Muscle layer of duodenum (tissue), 2 donors: Measurements from ENCODE around the gene LRP5.
A peak's percentile ranks its signal among the peaks of the same experiment; 100 is the strongest.

Experiments
- H3K27ac ChIP-seq: one replicate; pipeline ENCODE4 v1.7.0; 2013; ENCODE audit warnings: mild to moderate bottlenecking, low read length
- H3K27me3 ChIP-seq: one replicate; pipeline ENCODE4 v1.7.0; 2013; ENCODE audit warnings: low read depth, mild to moderate bottlenecking, control low read depth, low read length
- H3K36me3 ChIP-seq, 2 donors: one replicate each; pipeline ENCODE4 v1.7.0; 2013; ENCODE audit warnings: low read length in 2 of 2, control low read depth in 1 of 2, mild to moderate bottlenecking in 1 of 2; ENCODE audit not compliant: insufficient read depth in 2 of 2, control insufficient read depth in 1 of 2
- H3K4me1 ChIP-seq, 2 donors: one replicate each; pipeline ENCODE4 v1.7.0; 2013; ENCODE audit warnings: low read length in 2 of 2, mild to moderate bottlenecking in 2 of 2, control low read depth in 1 of 2, moderate library complexity in 1 of 2; ENCODE audit not compliant: insufficient read depth in 2 of 2, control insufficient read depth in 1 of 2
- H3K4me3 ChIP-seq, 2 donors: one replicate each; pipeline ENCODE4 v1.7.0; 2013; ENCODE audit warnings: low read length in 2 of 2, low read depth in 1 of 2, mild to moderate bottlenecking in 1 of 2
- H3K9me3 ChIP-seq, 2 donors: one replicate each; pipeline ENCODE4 v1.7.0; 2013; ENCODE audit warnings: low read length in 2 of 2, control low read depth in 1 of 2, mild to moderate bottlenecking in 1 of 2; ENCODE audit not compliant: control insufficient read depth in 1 of 2
- donor health status: healthy.

Gene LRP5

GRCh38 chr11:68354148-68354872, 41.9 kb downstream of the LRP5 start:
- H3K27me3 ChIP-seq = no peaks in the 10 kb centered on the region
- peak overlapping the region; percentile 82 for H3K27ac ChIP-seq
- H3K4me1 ChIP-seq = peaks cover 12 to 44% of the 10 kb centered on the region in 2 donors
- H3K9me3 ChIP-seq = no peaks in the 10 kb centered on the region
- peak overlapping the region in 1 of 2 donors; percentile 16 for H3K4me3 ChIP-seq
- peaks cover 0 to 9% of the 10 kb centered on the region in 2 donors for H3K36me3 ChIP-seq

GRCh38 chr11:68355471-68355870, 43.1 kb downstream of the LRP5 start:
- peaks cover 12 to 39% of the 10 kb centered on the region in 2 donors for H3K4me1 ChIP-seq
- no peaks in the 10 kb centered on the region for H3K9me3 ChIP-seq
- H3K27me3 ChIP-seq = no peaks in the 10 kb centered on the region
- no peak overlapping the region for H3K4me3 ChIP-seq
- peak overlapping the region; percentile 82 for H3K27ac ChIP-seq
- H3K36me3 ChIP-seq = peaks cover 0 to 10% of the 10 kb centered on the region in 2 donors

GRCh38 chr11:68357568-68357967, 45.2 kb downstream of the LRP5 start:
- H3K9me3 ChIP-seq = no peaks in the 10 kb centered on the region
- H3K36me3 ChIP-seq = peaks cover 0 to 10% of the 10 kb centered on the region in 2 donors
- no peak overlapping the region for H3K4me3 ChIP-seq
- H3K4me1 ChIP-seq = peaks cover 12 to 21% of the 10 kb centered on the region in 2 donors
- no peak overlapping the region for H3K27ac ChIP-seq
- H3K27me3 ChIP-seq = no peaks in the 10 kb centered on the region

- H3K36me3 ChIP-seq = peaks cover 0 to 10% of the 10 kb centered on the region in 2 donors
These were observed 46.0 kb downstream of the LRP5 start for GRCh38 chr11:68358416-68358815.

GRCh38 chr11:68361702-68362101, 49.3 kb downstream of the LRP5 start:
- Histone ChIP-seq H3K9me3 (no peaks in the 10 kb centered on the region), H3K27ac (no peak overlapping the region), H3K27me3 (no peaks in the 10 kb centered on the region), H3K4me1 (no peaks in the 10 kb centered on the region), H3K36me3 (peaks cover 5 to 20% of the 10 kb centered on the region in 2 donors), H3K4me3 (no peak overlapping the region)

More at GRCh38 chr11:68358416-68358815, 46.0 kb downstream of the LRP5 start:
- Histone ChIP-seq H3K4me3 (no peak overlapping the region), H3K4me1 (peaks cover 12 to 18% of the 10 kb centered on the region in 2 donors), H3K27me3 (no peaks in the 10 kb centered on the region), H3K27ac (no peak overlapping the region), H3K9me3 (no peaks in the 10 kb centered on the region)

- H3K4me3 ChIP-seq = no peak overlapping the region
- H3K9me3 ChIP-seq = no peaks in the 10 kb centered on the region
- H3K27me3 ChIP-seq = no peaks in the 10 kb centered on the region
- H3K27ac ChIP-seq = no peak overlapping the region
- H3K36me3 ChIP-seq = peaks cover 5 to 23% of the 10 kb centered on the region in 2 donors
- no peaks in the 10 kb centered on the region for H3K4me1 ChIP-seq
These were observed 50.5 kb downstream of the LRP5 start for GRCh38 chr11:68362801-68363379.

GRCh38 chr11:68363776-68364175, 51.4 kb downstream of the LRP5 start:
- Histone ChIP-seq H3K4me1 (no peaks in the 10 kb centered on the region), H3K27me3 (no peaks in the 10 kb centered on the region), H3K4me3 (no peak overlapping the region), H3K27ac (no peak overlapping the region), H3K36me3 (peaks cover 5 to 26% of the 10 kb centered on the region in 2 donors), H3K9me3 (no peaks in the 10 kb centered on the region)

GRCh38 chr11:68364581-68364980, 52.2 kb downstream of the LRP5 start:
- no peak overlapping the region for H3K4me3 ChIP-seq
- peaks cover 5 to 20% of the 10 kb centered on the region in 2 donors for H3K36me3 ChIP-seq
- H3K9me3 ChIP-seq = no peaks in the 10 kb centered on the region
- H3K27me3 ChIP-seq = no peaks in the 10 kb centered on the region
- no peak overlapping the region for H3K27ac ChIP-seq
- H3K4me1 ChIP-seq = peaks cover 0 to 1% of the 10 kb centered on the region in 2 donors

GRCh38 chr11:68365943-68366435, 53.6 kb downstream of the LRP5 start:
- Histone ChIP-seq H3K27ac (no peak overlapping the region), H3K9me3 (no peaks in the 10 kb centered on the region), H3K27me3 (no peaks in the 10 kb centered on the region), H3K4me1 (peaks cover 7 to 15% of the 10 kb centered on the region in 2 donors), H3K4me3 (no peak overlapping the region), H3K36me3 (peaks cover 5 to 20% of the 10 kb centered on the region in 2 donors)

- Histone ChIP-seq H3K36me3 (peaks cover 5 to 20% of the 10 kb centered on the region in 2 donors), H3K9me3 (no peaks in the 10 kb centered on the region), H3K4me3 (no peak overlapping the region), H3K27ac (no peak overlapping the region), H3K4me1 (peaks cover 15 to 27% of the 10 kb centered on the region in 2 donors), H3K27me3 (no peaks in the 10 kb centered on the region)
These were observed 54.9 kb downstream of the LRP5 start for GRCh38 chr11:68367252-68367651.

- Histone ChIP-seq H3K9me3 (no peaks in the 10 kb centered on the region), H3K36me3 (peaks cover 5 to 20% of the 10 kb centered on the region in 2 donors), H3K27me3 (no peaks in the 10 kb centered on the region), H3K27ac (no peak overlapping the region), H3K4me1 (peaks cover 24 to 47% of the 10 kb centered on the region in 2 donors), H3K4me3 (no peak overlapping the region)
These were observed 57.4 kb downstream of the LRP5 start for GRCh38 chr11:68369756-68370155.
